ENCODE data around the gene SIVA1.

SIVA1 gene, protein sequence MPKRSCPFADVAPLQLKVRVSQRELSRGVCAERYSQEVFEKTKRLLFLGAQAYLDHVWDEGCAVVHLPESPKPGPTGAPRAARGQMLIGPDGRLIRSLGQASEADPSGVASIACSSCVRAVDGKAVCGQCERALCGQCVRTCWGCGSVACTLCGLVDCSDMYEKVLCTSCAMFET

DNA sequence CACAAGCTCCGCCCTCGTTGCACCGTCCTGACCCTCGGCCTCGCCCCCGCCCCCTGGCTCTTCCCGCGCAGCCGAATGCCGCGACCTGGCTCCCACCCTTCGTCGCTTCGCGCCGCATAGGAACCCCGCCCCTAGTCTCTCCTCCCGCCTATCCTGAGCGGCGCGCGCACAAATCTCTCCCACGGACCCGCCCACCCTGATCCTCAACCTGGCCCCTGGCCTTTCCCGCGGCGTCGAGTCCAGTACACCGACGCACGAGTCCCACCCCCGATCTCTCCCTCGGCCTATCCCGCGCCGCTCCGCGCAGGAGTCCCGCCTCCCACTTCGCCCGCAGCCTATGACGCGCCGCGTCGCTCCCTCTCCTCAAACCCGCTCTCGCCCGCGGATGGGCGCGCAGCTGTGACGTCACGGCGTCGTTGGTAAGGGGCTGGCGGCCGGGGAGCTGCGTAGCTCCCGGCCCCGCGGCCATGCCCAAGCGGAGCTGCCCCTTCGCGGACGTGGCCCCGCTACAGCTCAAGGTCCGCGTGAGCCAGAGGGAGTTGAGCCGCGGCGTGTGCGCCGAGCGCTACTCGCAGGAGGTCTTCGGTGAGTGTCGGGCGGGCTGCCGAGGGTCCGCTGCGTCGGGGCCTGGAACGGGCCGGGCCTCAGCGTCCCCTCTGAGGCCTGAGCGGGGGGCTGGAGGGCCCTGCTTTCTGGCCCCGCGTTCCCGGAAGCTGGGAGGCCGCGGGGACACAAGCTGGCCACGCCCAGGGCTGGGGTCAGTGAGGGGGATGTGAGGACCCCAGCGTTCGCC, at the start of gene SIVA1:
TSS of gene SIVA1 (plus strand) at position 413 of the 793 bp plus-strand sequence. CDS start at position 468, 55 bp downstream.
- peak; percentile 100 for DNase-seq

DNA sequence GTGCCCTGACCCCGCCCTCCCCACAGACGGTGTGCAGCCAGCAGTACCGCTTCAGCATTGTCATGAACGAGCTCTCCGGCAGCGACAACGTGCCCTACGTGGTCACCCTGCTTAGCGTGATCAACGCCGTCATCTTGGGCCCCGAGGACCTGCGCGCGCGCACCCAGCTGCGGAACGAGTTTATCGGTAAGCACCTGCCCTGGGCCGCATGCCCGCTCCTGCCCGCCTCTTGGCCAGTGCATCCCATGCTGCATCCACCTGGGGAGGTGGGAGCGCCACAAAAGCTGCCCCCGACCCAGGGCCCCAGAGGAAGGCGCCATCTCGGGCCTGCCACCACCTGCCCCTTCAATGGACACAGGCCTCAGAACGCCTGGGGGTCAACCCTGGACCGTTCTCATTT, 49.7 kb upstream of the SIVA1 start:
- DNase-seq = no peak

DNA sequence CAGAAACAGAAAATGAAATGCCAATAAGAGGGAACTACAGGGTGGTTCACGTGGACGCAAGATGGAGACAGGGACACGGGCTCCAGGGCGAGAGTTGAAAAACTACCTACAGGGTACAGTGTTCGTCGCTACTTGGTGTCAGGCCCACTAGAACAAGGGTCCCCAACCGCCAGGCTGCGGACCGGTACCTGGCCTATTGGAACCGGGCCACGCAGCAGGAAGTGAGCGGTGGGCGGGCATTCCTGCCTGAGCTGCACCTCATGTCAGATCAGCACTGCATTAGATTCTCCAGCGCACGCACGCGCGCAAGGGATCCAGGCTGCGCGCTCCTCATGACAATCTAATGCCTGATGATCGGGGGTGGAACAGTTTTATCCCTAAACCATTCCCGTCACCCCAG, 48.7 kb upstream of the SIVA1 start:
- DNase-seq = no peak

DNA sequence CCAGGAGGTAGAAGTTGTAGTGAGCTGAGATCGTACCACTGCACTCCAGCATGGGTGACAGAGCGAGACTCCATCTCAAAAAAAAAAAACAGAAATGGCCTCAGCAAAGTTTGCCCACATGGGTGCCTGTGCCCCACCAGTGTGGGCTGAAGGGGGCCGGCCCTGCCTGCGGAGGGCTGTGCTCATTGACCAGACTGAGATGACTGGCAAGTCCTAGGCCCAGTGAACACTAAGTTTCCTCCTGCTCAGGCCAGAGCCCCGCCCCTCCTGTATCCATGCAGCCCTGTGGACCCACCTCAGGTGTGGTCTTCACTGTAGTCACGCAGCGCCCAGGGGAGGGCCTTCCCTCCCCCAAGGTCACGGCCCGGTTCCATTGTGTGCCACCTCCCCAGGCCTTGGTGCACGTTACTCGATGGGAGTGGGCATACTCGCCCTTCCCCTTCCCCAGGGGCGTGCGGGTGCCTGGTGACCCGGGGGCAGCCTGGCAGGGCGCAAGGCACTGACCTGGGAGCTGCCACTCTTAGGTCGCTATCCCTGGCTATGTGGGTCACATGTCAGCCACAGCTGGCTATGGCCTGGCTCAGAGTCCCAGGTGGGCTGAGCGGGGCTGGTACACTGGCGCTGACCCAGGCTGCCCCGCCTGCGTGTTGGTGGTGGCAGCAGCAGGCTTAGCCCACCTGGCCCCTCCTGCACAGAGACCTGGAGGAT, 47.5 kb upstream of the SIVA1 start:
- no peak for DNase-seq

DNA sequence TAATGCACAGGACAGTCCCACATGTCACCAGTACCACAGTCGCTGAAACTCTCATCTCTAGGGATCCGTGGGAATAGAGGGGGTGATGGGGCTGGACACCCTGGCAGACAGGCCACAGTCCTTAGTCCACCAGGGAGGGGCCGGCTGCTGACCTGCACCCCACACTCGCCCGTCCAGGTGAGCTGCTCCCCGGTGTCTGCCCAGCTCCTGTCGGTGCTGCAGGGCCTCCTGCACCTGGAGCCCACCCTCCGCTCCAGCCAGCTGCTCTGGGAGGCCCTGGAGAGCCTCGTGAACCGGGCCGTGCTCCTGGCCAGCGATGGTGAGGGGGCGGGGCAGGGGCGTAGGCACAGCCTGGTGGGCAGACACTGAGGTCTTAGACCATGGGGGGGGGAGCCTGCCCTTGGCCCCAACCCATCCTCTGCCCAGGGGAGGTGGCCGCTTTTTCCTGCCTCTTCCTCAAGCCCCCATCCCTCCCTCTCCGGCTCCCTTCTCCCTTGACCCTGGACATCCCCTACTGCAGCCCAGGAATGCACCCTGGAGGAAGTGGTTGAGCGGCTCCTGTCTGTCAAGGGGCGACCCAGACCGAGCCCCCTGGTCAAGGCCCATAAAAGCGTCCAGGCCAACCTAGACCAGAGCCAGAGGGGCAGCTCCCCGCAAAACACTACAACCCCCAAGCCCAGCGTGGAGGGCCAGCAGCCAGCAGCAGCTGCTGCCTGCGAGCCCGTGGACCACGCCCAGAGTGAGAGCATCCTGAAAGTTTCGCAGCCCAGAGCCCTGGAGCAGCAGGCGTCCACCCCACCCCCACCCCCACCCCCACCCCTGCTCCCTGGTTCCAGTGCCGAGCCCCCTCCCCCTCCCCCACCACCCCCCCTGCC, 46.0 kb upstream of the SIVA1 start:
- DNase-seq = no peak

DNA sequence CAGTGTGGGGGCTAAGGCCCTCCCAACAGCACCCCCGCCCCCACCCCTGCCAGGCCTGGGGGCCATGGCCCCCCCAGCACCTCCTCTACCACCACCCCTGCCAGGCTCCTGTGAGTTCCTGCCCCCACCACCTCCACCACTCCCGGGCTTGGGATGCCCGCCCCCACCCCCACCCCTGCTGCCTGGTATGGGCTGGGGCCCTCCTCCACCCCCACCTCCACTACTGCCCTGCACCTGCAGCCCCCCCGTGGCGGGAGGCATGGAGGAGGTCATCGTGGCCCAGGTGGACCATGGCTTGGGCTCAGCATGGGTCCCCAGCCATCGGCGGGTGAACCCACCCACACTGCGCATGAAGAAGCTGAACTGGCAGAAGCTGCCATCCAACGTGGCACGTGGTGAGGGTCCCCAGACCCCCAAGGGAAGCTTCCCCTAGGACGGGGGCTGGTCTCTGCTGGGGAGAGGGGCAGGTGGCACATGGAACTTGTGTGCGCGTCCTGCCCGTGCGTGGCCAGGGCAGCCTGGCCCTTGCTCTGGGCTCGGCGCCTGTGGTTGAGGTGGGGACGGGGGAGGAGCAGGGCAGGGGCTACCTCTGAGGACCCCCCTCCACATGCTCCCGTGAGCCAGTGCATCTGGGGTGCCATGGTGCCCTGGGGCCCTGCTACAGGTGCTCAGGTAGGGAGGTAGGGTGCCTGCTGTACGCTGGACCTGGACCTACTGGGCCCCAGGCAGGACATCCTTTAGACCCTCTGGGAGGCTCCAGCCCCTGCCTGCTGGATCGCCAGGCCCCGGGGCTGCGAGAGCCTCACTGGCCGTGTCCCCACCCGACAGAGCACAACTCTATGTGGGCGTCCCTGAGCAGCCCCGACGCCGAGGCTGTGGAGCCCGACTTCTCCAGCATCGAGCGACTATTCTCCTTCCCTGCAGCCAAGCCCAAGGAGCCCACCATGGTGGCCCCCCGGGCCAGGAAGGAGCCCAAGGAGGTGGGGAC, 45.0 kb upstream of the SIVA1 start:
- DNase-seq = no peak

DNA sequence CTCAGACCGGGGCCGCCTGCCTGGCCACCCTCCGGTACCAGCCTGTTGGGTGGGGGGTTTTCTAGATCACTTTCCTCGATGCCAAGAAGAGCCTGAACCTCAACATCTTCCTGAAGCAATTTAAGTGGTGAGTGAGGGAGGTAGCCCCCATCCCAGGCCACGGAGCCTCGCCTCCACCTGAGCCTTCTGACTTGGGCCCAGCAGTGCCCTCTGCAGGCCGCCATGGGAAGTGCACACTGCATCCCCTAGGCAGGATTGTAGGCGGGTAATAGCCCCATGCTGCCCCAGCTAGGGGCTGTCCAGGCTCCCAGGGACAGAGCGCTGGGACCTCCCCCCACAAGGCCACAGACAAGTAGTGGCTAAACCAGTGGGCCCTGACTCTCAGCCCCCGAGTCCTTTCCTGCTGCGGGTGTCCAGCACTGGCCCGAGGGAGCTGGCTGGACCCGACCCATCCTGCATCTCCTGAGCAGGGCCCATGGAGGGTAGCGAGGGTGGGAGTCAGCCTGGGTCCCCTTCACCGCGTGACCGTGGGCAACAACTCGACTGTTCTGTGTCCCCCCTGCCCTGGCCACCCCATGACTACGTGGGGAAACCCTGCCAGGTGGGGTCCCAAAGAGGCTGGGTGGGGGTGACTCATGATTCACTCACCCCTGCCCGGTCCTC, 44.2 kb upstream of the SIVA1 start:
- DNase-seq = peak; percentile 74

DNA sequence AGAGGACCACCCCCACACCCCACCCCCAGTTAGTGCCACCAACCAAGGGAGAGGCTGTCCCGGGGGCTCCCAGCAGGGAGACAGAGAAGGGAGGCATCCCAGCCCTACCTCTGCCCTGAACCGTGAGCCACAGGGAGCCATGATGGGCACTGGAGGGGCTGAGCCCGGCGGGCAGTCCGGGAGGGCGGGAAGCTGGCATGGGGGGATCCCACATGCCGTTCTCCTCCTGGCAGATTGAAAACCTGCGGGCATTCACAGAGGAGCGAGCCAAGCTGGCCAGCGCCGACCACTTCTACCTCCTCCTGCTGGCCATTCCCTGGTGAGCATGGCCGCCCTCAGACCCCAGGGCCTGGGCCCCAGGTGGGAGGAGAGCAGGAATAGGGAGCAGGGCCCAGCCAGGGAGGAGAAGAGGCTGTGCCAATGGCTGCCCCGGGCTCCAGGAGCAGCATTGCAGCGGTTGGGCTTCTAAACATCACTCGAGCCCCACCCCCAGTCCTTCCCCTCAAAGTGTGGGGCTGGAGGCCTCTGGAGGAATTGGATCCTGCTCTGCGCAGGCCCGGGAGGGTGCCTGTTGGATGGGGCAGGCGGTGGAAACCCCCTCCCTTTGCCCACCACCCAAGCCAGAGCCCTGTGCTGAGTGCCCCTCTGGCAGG, 43.4 kb upstream of the SIVA1 start:
- no peak for DNase-seq

DNA sequence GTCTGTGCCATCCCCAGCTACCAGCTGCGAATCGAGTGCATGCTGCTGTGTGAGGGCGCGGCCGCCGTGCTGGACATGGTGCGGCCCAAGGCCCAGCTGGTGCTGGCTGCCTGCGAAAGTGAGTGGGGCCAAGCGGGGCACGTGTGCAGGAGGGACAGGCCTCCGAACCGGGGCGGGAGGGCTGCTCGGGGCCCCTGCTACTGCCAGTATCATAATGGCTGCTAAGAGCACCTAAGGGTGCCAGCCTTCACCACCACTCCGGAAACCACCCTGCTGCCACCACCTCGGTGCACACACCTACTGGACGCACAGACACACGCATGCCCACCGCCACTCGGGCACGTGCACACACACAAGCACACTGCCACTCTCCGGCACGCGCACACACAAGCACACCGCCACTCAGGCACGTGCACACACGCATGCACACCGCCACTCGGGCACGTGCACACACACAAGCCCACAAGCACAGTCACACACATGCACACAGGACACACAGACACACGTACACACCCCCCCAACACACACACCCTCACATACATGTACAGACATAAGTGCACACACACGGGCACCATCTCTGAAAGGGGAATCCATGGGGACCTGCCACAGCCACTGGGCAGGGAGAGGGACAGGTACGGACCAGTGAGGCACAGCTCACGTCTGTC, 42.7 kb upstream of the SIVA1 start:
- no peak for DNase-seq

DNA sequence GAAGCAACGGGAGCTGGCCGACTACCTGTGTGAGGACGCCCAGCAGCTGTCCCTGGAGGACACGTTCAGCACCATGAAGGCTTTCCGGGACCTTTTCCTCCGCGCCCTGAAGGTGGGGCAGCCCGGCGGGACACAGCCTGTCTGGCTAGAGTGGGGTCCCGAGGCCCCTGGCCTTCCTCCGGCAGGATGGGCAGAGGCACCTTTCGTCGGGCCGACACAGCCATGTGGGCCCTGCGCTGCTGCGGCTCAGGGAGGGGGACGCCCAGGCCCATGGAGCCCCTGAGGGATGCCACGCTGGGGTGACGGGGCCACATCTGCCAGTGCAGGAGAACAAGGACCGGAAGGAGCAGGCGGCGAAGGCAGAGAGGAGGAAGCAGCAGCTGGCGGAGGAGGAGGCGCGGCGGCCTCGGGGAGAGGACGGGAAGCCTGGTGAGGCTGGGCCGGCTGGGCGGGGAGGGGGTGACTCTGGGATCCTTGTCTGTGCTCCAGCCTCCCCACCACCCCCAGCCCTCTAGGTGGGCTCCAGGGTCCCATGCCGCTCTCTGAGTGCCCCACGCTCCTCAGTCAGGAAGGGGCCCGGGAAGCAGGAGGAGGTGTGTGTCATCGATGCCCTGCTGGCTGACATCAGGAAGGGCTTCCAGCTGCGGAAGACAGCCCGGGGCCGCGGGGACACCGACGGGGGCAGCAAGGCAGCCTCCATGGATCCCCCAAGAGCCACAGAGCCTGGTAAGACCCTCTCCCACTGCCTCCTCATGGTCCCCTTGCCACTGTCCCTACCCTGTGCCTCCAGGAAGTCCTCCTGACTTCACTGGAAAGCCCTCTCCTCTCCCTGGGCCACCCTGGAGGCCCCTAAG, 39.8 kb upstream of the SIVA1 start:
- DNase-seq = no peak

DNA sequence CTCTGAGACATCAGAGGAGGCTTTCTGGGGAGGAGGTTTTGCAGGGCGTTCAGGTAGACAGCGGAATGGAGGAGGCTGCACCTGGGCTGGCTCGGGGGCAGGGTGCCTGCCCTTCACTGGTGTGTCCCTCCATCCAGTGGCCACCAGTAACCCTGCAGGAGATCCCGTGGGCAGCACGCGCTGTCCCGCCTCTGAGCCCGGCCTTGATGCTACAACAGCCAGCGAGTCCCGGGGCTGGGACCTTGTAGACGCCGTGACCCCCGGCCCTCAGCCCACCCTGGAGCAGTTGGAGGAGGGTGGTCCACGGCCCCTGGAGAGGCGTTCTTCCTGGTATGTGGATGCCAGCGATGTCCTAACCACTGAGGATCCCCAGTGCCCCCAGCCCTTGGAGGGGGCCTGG, 38.9 kb upstream of the SIVA1 start:
- no peak for DNase-seq

DNA sequence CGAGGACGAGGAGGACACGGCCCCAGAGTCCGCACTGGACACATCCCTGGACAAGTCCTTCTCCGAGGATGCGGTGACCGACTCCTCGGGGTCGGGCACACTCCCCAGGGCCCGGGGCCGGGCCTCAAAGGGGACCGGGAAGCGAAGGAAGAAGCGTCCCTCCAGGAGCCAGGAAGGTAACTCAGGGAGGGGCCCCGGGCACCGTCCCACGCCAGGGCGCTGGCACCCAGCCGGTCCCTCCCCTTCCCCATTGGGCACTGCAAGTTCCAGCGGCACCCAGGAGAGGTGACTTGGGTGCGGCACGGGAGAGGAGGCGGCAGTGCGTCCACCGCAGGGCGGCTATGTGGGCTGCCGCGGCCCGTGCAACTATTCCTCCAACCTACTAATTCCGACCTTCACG, 38.3 kb upstream of the SIVA1 start:
- DNase-seq = no peak

DNA sequence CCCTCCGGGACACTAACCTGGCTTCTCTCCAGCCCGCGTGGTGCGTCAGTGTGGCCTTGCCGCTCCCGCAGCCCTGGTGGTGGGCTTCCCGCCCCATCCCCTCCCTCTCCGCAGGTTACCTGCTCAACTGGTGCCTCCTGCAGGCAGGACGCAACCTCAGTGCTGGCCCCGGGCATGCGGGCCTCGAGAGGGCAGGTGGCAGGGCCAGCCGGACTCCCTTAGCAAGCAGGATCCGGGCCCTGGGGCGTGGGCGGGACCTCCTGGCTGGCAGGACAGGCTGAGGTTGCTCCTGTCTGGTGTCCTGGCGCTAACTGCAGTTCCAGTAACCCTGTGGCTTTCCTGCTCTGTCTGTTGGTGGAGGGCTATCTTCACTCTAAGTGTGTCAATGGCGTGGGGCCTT, 37.5 kb upstream of the SIVA1 start:
- no peak for DNase-seq

DNA sequence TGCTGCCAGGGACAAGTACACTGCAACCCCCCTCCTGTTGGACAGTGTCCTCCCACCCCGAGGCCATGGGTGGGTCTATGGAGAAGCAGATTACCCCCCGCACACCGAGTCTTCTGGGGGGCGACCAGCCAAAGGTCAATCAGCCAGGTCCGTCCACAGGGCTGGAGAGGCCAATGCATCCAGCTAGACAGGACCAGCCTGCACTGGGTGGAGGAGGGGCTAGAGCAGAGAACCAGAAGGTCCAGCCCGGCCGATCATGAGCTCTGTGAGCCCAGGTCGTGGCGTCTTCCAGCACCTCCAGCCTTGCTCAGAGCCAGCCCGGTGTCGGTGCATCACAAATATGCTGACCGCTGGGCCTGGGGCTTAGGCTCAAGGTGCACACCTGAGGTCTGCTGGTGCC, 37.1 kb upstream of the SIVA1 start:
- no peak for DNase-seq

DNA sequence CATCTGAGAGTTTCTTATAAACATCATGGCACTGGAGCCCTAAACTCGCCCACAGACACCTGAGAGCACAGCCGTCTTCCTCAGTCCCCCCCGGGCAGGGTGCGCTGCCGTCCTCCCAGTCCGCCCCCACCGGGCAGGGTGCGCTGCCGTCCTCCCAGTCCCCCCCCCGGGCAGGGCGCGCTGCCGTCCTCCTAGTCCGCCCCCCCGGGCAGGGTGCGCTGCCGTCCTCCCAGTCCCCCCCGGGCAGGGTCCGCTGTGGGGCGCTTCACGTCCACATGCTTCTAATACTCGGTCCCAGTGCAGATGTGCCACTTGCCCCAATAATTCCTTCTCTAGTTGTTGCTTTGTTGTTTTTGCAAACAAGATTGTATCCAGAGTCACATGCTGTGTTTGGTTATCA, 35.8 kb upstream of the SIVA1 start:
- no peak for DNase-seq

DNA sequence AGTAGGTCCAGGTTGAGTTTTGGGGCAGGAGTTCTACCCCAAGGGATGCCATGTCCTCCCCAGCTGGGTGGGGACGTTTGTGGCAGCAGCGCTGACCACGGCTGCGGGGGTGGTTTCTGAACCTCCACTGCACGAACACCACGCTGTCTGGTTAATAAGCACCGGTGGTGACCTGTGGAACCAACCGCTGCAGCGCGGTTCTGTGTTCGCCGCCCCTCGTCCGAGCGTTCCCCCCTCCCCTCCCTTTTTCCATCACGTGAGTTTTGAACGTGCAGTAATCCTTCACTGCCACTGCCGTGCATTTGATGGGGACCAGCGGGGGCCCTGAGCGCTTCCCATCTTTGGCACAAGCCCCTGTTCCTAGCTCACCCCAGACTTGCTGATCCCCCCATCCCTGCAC, 35.3 kb upstream of the SIVA1 start:
- no peak for DNase-seq

DNA sequence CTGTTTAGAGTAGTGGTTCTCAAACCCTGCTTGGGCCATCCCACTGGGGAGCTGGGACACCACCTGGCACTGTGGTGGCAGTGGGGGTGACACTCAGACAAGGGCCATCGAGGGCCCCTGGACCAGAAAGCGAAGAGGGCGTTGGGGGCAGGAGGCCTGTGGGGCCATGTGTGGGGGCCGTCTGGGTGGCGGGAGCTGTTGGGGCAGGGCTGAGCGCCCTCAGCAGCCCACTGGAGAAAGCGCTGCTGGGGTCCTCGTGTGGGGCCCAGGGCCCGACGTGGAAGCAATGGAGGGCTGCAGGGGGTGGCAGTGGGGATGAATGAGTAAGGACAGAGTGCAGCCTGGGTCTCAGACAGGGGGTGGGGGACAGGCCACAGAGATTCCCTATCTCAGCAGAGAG, 34.8 kb upstream of the SIVA1 start:
- no peak for DNase-seq

DNA sequence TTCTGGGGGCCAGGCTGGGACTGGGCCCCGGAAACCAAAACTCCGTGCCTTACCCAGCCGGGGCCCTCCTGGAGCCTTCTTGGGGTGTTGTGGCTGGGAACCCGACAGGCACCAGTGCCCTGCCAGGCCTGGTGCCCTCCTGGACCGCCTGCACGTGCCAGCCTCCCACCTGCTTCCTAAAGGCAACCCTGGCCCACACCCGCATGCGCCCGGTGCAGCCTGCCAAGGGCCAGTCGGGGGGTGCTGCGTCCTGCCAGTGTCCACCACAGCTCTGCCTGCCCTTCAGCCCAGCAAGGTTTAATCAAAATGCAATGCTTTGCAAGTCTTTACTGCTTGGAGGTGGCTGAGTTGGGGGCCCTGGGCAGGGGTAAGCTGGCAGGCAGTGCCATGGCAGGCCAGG, 34.1 kb upstream of the SIVA1 start:
- DNase-seq = no peak

DNA sequence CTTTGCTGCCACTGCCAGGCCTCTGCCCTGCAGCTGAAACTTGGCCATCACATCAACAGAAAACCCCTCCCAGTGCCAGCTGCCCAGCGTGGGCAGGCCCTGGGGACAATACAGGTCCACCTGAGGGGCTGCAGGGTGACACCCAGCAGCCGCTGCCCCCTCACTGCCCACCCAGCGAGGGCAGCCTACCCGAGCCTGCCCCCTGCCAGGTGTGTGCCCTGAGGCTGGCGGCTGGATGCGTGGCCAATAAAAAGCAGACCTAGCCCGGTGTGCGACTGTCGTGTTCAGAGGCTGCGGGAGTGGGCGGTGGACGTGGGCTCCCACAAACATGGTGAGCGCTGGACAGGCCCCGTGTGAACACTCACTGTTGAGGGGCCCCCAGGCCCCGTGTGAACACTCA, 33.6 kb upstream of the SIVA1 start:
- no peak for DNase-seq
